ENCODE data around the gene ABCA13. TPM values are rescaled to one million over a fixed set of nuclear protein-coding genes. Genes with fewer than 3 reads are reported as not detected.

The ABCA13 gene
- polyA plus RNA-seq, 1 of the 3 experiments (the other 2 are of a cell fraction), result not detected

- H3K27me3 ChIP-seq (ENCODE audit: insufficient read depth), result peaks cover 6% of the 10 kb centered on the region; the same call in 1 of the 2 replicates
- H3K9me3 ChIP-seq, result no peaks in the 10 kb centered on the region
- H3K27ac ChIP-seq (ENCODE audit: low read depth in 2 of 2, low read length in 1 of 2), result no peak overlapping the region
- no peak overlapping the region for H2AFZ ChIP-seq (ENCODE audit: low read depth)
- H4K20me1 ChIP-seq (ENCODE audit: insufficient read depth), result no peaks in the 10 kb centered on the region
- no peak for DNase-seq
- 6% methylated on average over 4 of the region's 4 CpGs for WGBS (ENCODE audit: low lambda C conversion rate)
- POLR2A ChIA-PET, result no interaction called here
- no peaks in the 10 kb centered on the region for H3K4me1 ChIP-seq (ENCODE audit: control insufficient read depth in 1 of 2, insufficient read depth in 2 of 2, low read depth in 1 of 2, low read length in 1 of 2)
- no peak for TF ChIP-seq RFX5 (IDR thresholded peaks at IDR 0.05; ENCODE audit: low read length)
- TF ChIP-seq, protein P1, sequence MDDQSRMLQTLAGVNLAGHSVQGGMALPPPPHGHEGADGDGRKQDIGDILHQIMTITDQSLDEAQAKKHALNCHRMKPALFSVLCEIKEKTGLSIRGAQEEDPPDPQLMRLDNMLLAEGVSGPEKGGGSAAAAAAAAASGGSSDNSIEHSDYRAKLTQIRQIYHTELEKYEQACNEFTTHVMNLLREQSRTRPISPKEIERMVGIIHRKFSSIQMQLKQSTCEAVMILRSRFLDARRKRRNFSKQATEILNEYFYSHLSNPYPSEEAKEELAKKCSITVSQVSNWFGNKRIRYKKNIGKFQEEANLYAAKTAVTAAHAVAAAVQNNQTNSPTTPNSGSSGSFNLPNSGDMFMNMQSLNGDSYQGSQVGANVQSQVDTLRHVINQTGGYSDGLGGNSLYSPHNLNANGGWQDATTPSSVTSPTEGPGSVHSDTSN (IDR thresholded peaks at IDR 0.05), result no peak
- no peaks in the 10 kb centered on the region for H3K9me2 ChIP-seq
- H3K36me3 ChIP-seq (replicated peaks in 1 of 2; ENCODE audit: control insufficient read depth in 1 of 2, insufficient read depth in 2 of 2, low read length in 1 of 2), result no peaks in the 10 kb centered on the region
- CTCF ChIA-PET, result no interaction called here
- H3K4me2 ChIP-seq, result no peak overlapping the region
- no peak overlapping the region for H3K4me3 ChIP-seq (ENCODE audit: low read depth in 2 of 2, low read length in 1 of 2)
- no peaks in the 10 kb centered on the region for H3F3A ChIP-seq (replicated peaks; ENCODE audit: insufficient read depth)
- H3K9ac ChIP-seq, result no peak overlapping the region
- H3K79me2 ChIP-seq (ENCODE audit: insufficient read depth), result no peaks in the 10 kb centered on the region
Measured at GRCh38 chr7:48259463-48260280, 88.4 kb downstream of the ABCA13 start.

- 0% methylated on average over 2 of the region's 2 CpGs for WGBS (ENCODE audit: low lambda C conversion rate)
- CTCF ChIA-PET, result no interaction called here
Measured at GRCh38 chr7:48261696-48262095, 90.4 kb downstream of the ABCA13 start.

More at GRCh38 chr7:48261696-48262095, 90.4 kb downstream of the ABCA13 start:
- DNase-seq, result no peak
- POLR2A ChIA-PET, result no interaction called here
- no peaks in the 10 kb centered on the region for H3K79me2 ChIP-seq (ENCODE audit: insufficient read depth)
- H3K9me3 ChIP-seq, result no peaks in the 10 kb centered on the region
- H3K27me3 ChIP-seq (ENCODE audit: insufficient read depth), result peaks cover 6% of the 10 kb centered on the region; the same call in 1 of the 2 replicates
- no peaks in the 10 kb centered on the region for H3K4me1 ChIP-seq (ENCODE audit: control insufficient read depth in 1 of 2, insufficient read depth in 2 of 2, low read depth in 1 of 2, low read length in 1 of 2)
- H3K4me2 ChIP-seq, result no peak overlapping the region
- TF ChIP-seq RFX5 (IDR thresholded peaks at IDR 0.05; ENCODE audit: low read length) (no peak), FOXJ3 (CRISPR knock-in tag; IDR thresholded peaks at IDR 0.05) (no peak), POLR2AphosphoS5 (IDR thresholded peaks at IDR 0.05; ENCODE audit: low read depth, low read length) (no peak), EP300 (IDR thresholded peaks at IDR 0.05; ENCODE audit: borderline replicate concordance in 1 of 2, low read depth in 1 of 2, low read length in 1 of 2) (no peak)
- TF ChIP-seq, protein P1 (IDR thresholded peaks at IDR 0.05), result no peak
- TF ChIP-seq, protein P2, sequence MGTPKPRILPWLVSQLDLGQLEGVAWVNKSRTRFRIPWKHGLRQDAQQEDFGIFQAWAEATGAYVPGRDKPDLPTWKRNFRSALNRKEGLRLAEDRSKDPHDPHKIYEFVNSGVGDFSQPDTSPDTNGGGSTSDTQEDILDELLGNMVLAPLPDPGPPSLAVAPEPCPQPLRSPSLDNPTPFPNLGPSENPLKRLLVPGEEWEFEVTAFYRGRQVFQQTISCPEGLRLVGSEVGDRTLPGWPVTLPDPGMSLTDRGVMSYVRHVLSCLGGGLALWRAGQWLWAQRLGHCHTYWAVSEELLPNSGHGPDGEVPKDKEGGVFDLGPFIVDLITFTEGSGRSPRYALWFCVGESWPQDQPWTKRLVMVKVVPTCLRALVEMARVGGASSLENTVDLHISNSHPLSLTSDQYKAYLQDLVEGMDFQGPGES (IDR thresholded peaks at IDR 0.05; ENCODE audit: low read depth, low read length), result no peak
- no peak overlapping the region for H2AFZ ChIP-seq (ENCODE audit: low read depth)
- H3K9me2 ChIP-seq, result no peaks in the 10 kb centered on the region; the same call in 1 of the 2 replicates
- no peak overlapping the region for H3K4me3 ChIP-seq (ENCODE audit: low read depth in 2 of 2, low read length in 1 of 2)
- no peaks in the 10 kb centered on the region for H4K20me1 ChIP-seq (ENCODE audit: insufficient read depth)
- H3K27ac ChIP-seq (ENCODE audit: low read depth in 2 of 2, low read length in 1 of 2), result no peak overlapping the region
- no peaks in the 10 kb centered on the region for H3K36me3 ChIP-seq (replicated peaks in 1 of 2; ENCODE audit: control insufficient read depth in 1 of 2, insufficient read depth in 2 of 2, low read length in 1 of 2)
- H3F3A ChIP-seq (replicated peaks; ENCODE audit: insufficient read depth), result no peaks in the 10 kb centered on the region
- H3K9ac ChIP-seq, result no peak overlapping the region
